HG03432 (cell line): ENCODE data around the gene NDUFS8.

Experiments
- ATAC-seq: cut with Tn5 transposase; IDR thresholded peaks from one replicate; pipeline ENCODE4 v1.9.1; 2021; ENCODE audit warnings: mild to moderate bottlenecking, moderate library complexity; ENCODE audit not compliant: unreplicated experiment

NDUFS8 gene

GRCh38 chr11:68014947-68015447 is 15.5 kb upstream of the NDUFS8 start:
- ATAC-seq = no peak

DNA sequence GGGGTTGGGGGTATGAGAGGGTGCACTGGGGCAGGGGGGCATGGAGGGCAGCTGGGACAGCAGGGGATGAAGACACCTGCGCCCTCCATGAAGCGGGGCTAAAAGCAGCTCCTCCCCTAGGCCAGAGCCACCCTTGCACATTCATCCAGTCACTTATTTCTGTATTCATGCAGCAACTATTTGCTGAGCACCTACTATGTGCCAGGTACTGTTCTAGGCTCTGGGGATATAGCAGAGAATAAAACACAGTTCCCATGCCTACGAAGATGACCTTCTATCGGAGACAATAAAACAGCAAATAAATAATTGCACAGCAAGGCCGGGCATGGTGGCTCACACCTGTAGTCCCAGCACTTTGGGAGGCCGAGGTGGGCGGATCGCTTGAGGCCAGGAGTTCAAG is 15.0 kb upstream of the NDUFS8 start:
- no peak for ATAC-seq

DNA sequence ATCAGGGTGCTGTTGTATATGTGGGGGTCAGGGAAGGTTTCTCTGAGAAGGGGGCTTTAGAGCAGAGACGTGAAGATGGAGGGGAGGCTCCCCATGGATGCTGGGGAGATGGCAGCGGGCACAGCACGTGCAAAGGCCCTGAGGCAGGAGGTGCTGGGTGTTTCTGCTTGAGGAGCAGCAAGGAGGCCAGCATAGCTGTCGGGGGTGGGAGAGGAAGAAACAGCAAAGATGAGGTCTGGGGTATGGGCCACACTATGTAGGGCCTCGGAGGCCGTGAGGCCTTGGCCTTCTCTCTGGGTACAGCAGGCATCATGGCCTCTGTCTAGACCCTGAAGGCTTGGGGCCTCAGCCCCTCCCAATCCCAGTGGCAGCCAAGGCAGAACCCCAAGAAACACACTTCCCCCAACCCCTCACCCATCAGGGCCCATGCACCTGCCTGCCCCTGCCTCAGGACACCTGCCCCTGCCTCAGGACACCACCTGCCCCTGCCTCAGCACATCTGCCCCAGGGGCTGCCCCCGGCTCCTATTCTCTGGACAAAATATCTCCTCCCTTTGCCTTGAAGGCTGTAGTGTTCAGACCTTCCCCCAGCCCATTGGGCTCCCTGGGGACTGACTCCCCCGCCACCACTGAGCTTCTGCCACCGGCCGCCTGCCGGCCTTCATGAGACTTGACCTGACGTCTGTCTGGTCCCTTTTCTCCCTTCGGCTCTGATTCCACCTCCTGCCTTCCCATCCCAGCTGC is 14.1 kb upstream of the NDUFS8 start:
- ATAC-seq = no peak

- no peak for ATAC-seq
Observed at GRCh38 chr11:68016904-68017817, 13.3 kb upstream of the NDUFS8 start.

DNA sequence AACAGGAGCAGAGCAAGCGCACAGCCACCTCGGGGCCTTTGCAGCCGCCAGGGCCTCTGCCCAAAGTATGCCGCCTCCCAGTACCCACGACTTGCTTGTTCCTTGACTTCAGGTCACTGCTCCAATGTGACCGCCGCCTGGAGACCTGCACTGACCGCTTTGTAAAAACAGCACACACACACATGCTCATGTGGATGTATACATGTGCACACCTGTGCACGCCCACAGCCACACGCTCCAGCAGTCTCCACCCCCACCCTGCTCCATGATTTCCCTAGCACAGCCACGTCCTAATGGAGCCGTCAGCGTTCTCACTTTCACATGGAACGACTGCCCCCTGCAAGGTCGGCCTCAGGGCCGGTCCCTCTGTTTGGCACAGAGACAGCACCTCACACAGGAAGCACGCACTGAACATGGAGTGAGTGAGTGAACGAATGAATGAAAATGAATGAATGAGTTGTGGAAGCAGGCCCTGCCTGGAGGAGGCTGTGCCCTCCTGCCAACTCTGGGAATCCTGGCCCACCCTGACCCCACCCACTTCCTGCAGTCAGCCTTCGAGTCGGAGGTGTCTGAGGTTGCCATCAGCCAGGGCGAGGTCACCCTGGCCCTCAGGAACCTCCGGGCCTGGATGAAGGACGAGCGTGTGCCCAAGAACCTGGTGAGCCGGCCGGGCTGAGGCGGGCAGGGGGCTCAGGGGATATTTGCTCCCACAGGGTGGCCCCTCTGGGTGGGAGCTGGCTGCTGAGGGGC is 12.3 kb upstream of the NDUFS8 start:
- ATAC-seq = no peak

GRCh38 chr11:68018730-68019190 is 11.7 kb upstream of the NDUFS8 start:
- ATAC-seq = no peak

DNA sequence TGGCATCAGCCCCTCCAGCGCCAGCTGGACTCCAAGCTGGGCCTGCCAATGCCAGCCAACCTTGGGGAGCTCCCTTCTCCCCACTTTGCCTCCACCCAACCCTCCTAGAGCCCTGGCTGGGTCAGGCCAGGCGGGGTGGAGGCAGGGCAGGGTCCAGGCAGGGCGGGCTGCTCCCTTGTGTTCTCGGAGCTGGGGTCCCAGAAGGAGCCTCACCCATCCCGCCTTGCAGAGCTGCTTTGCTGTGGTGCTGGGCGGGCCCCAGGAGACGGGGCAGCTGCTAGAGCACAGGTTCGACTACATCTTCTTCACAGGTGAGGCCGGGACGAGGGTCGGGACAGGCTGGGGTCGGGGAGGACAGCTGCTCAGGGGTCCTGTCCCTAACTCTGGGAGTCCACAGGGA is 11.0 kb upstream of the NDUFS8 start:
- no peak for ATAC-seq

GRCh38 chr11:68020575-68020974 is 9.9 kb upstream of the NDUFS8 start:
- ATAC-seq = no peak

GRCh38 chr11:68021167-68021787 is 9.2 kb upstream of the NDUFS8 start:
- ATAC-seq = no peak

- ATAC-seq = no peak
Observed at GRCh38 chr11:68022531-68022930, 8.0 kb upstream of the NDUFS8 start.

DNA sequence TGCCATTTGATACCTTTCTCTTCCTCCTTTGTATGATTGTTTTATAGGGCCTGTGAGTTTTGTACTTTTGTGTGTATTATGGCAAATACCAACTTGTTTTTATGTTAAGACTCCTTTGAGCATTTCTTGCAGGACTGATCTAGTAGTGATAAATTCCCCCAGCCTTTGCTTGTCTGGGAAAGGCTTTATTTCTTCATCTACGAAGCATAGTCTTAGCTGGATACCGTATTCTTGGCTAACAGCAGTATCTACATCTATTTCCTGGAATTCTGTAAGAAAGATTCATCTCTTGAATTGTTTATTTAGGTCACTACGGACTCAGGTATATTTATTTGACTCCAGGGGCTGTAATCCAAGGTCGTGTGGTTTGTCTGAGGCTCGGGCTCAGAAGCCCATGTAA is 6.0 kb upstream of the NDUFS8 start:
- no peak for ATAC-seq

GRCh38 chr11:68025047-68025446 is 5.4 kb upstream of the NDUFS8 start:
- no peak for ATAC-seq

GRCh38 chr11:68026391-68027105 is 3.9 kb upstream of the NDUFS8 start:
- ATAC-seq = no peak

- ATAC-seq = no peak
Observed at GRCh38 chr11:68027667-68028066, 2.8 kb upstream of the NDUFS8 start.

GRCh38 chr11:68028802-68029545 is 1.5 kb upstream of the NDUFS8 start:
- ATAC-seq = no peak

GRCh38 chr11:68031144-68031464 is 623 bp downstream of the NDUFS8 start:
- ATAC-seq = no peak

GRCh38 chr11:68032003-68032402 is 1.5 kb downstream of the NDUFS8 start:
- no peak for ATAC-seq

DNA sequence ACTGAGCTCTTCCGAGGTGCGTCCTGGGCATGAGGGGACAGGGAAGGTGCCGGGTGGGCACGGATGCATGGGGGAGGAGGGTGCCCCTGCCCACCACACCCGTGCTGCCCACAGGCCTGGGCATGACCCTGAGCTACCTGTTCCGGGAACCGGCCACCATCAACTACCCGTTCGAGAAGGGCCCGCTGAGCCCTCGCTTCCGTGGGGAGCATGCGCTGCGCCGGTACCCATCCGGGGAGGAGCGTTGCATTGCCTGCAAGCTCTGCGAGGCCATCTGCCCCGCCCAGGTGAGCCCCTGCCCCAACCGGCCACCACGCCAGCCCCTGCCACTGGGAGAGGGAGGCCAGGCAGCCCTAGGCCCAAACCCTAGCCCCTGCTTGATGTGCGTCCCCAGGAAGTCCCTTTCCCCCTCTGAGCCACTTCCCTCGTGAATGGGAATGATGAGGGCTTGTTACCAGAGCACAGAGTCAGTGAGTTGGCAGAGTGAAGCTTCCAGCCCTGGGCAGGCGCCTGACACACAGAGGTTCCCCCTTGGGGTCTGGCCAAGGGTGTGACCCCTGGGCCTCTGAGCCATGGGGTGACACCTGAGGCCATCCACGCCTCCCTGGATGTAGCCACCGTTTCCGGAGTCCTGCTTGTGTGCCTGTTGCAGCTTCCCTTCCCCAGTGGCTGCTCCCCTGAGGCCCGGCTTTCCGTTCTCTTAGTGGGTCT is 2.7 kb downstream of the NDUFS8 start:
- no peak for ATAC-seq

DNA sequence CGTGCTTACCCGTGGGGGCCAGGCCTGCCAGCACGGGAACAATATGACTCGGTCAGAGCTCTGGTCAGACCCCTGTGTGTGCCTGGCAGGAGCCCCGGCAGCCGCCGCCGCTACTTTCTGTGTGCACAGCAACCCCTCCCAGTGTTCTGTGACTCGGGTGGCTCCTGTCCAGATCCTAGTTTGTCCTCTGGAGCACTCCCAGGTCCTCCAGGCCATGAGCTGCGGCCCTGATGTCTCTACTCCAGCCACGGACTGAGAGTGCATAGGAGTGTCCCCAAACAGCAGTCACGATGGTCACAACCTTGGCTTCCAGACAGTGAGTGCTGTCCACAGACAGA is 3.2 kb downstream of the NDUFS8 start:
- no peak for ATAC-seq
